ENCODE measurements around the gene SLC41A3. TPM values are rescaled to one million over a fixed set of nuclear protein-coding genes. Genes with fewer than 3 reads are reported as not detected.

SLC41A3 gene
- polyA plus RNA-seq, 2 of the 4 experiments (the other 2 are of a cell fraction), result 18.9 to 24.2 TPM

DNA sequence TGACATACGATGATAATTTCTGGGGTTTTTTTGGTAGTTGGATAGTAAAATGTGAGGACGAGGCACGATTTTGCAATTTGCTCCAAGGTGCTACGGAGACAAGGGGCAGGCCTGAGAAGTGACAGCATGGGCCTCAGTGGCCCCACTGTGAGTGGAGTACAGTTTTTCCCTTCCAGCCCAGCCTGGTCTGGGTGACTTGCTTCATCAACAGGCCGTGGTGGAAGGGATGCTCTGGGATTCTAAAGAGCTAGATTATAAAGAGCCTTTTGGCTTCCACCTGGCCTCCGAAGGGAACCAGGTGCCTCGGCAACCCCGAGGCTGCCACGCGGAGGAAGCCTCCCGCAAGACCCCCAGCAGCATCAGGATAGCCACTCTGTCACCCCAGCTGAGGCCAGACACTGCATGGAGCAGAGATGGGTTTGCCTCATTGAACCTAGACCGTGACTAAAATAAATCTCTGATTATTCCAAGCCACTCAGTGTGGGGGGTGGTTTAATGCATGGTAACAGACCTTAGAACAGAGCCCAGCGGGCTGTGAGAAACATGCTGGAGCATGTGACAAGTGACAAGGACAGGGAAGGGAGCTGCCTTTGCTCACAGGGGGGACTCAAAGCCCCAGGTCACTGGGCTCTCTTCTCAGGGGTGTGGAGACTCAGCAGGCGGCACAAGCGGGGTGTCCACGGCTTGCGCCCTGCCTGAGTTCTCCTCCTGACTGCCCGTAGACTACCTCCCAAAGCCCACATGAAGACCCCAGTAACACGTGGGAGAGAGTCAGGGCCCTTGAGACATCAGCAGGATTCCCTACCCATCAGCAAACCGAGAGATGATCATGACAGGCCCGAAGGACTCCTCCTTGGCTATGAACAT is 22.6 kb upstream of the SLC41A3 start:
- ATAC-seq, result no peak
- TF ChIP-seq FOSB (CRISPR knock-in tag; IDR thresholded peaks at IDR 0.05) (no peak), CHD2 (IDR thresholded peaks at IDR 0.05; ENCODE audit: low read length, partially characterized antibody) (no peak), ZSCAN20 (CRISPR knock-in tag; IDR thresholded peaks at IDR 0.05) (no peak), RCOR1 (IDR thresholded peaks at IDR 0.05; ENCODE audit: low read depth, low read length) (no peak), HEYL (CRISPR knock-in tag; IDR thresholded peaks at IDR 0.05) (no peak), REST (IDR thresholded peaks at IDR 0.05) (no peak), PBX3 (IDR thresholded peaks at IDR 0.05) (no peak), RFX5 (IDR thresholded peaks at IDR 0.05) (no peak), CBX8 (IDR thresholded peaks at IDR 0.05) (no peak), FOSL2 (IDR thresholded peaks at IDR 0.05) (no peak), FOSL2 (CRISPR knock-in tag; IDR thresholded peaks at IDR 0.05) (no peak), ZFP36 (IDR thresholded peaks at IDR 0.05; ENCODE audit: borderline replicate concordance, partially characterized antibody) (no peak), RAD21 (conservative IDR thresholded peaks at IDR 0.05 in 1 of 2, IDR thresholded peaks at IDR 0.05 in 1 of 2) (no peak), ELK1 (IDR thresholded peaks at IDR 0.05; ENCODE audit: low read depth, low read length) (no peak)
- H3K27ac ChIP-seq, result no peak overlapping the region
- no peaks in the 10 kb centered on the region for H3K4me1 ChIP-seq
- 57% methylated on average over 12 of the region's 21 CpGs for WGBS (ENCODE audit: missing lambda C conversion rate)
- DNase-seq (ENCODE audit: low read depth in 1 of 2, low spot score in 1 of 2), result no peak
- FAIRE-seq, result no peak
- H3K4me2 ChIP-seq, result no peak overlapping the region
- H3K4me3 ChIP-seq, result no peak overlapping the region
- ChIA-PET POLR2A (no interaction called here), CTCF (interaction anchor here (1.1 kb wide), 1 partner anchor 26 kb away, joined by 4 read pairs; no protein-coding TSS in a partner anchor)
- no peaks in the 10 kb centered on the region for H3K9me3 ChIP-seq

DNA sequence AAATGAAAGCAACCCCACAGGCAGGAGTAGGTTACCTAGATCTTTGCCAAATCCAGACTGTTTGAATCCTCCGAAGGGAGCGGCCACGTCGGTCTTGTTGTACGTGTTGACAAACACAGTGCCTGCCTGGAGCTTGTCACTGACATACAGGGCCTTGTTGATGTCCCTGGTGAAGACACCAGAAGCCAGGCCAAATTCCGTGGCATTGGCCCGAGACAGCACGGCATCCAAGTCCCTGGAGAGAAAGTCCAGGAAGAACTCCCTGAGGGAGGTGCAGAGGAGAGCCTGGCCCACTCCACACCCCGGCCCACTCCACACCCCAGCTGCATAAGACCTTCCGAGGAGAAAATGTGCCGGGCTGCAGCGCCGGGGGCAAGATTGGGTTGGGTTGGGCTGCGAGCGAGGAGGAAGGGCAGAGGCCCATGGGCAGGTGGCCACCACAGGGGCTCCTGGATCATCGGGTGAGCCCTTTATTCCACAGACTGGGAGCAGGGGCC is 21.8 kb upstream of the SLC41A3 start:
- H3K9me3 ChIP-seq, result no peaks in the 10 kb centered on the region
- H3K4me1 ChIP-seq, result no peaks in the 10 kb centered on the region
- DNase-seq (ENCODE audit: low read depth in 1 of 2, low spot score in 1 of 2) (no peak), FAIRE-seq (no peak), ATAC-seq (no peak)
- 84% methylated on average over 11 of the region's 16 CpGs for WGBS (ENCODE audit: missing lambda C conversion rate)
- CTCF ChIA-PET, result no interaction called here
- no peak overlapping the region for H3K4me3 ChIP-seq
- POLR2A ChIA-PET, result no interaction called here
- H3K4me2 ChIP-seq, result no peak overlapping the region
- no peak overlapping the region for H3K27ac ChIP-seq
- no peak for TF ChIP-seq RFX5 (IDR thresholded peaks at IDR 0.05)
- TF ChIP-seq JUN (IDR thresholded peaks at IDR 0.05), result no peak
- no peak for TF ChIP-seq KDM1A (IDR thresholded peaks at IDR 0.05; ENCODE audit: low read depth)
- TF ChIP-seq POLR2AphosphoS2 (conservative IDR thresholded peaks at IDR 0.05; ENCODE audit: low read length), result no peak
- no peak for TF ChIP-seq MAX (IDR thresholded peaks at IDR 0.05)
- TF ChIP-seq FOSB (CRISPR knock-in tag; IDR thresholded peaks at IDR 0.05), result no peak
- TF ChIP-seq, protein P1, sequence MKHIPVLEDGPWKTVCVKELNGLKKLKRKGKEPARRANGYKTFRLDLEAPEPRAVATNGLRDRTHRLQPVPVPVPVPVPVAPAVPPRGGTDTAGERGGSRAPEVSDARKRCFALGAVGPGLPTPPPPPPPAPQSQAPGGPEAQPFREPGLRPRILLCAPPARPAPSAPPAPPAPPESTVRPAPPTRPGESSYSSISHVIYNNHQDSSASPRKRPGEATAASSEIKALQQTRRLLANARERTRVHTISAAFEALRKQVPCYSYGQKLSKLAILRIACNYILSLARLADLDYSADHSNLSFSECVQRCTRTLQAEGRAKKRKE (CRISPR knock-in tag; IDR thresholded peaks at IDR 0.05; ENCODE audit: low read depth), result no peak
- TF ChIP-seq, protein P2, sequence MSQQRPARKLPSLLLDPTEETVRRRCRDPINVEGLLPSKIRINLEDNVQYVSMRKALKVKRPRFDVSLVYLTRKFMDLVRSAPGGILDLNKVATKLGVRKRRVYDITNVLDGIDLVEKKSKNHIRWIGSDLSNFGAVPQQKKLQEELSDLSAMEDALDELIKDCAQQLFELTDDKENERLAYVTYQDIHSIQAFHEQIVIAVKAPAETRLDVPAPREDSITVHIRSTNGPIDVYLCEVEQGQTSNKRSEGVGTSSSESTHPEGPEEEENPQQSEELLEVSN (IDR thresholded peaks at IDR 0.05; ENCODE audit: borderline replicate concordance, low read depth), result no peak
- TF ChIP-seq USF2 (IDR thresholded peaks at IDR 0.05), result no peak
- TF ChIP-seq, protein P3, sequence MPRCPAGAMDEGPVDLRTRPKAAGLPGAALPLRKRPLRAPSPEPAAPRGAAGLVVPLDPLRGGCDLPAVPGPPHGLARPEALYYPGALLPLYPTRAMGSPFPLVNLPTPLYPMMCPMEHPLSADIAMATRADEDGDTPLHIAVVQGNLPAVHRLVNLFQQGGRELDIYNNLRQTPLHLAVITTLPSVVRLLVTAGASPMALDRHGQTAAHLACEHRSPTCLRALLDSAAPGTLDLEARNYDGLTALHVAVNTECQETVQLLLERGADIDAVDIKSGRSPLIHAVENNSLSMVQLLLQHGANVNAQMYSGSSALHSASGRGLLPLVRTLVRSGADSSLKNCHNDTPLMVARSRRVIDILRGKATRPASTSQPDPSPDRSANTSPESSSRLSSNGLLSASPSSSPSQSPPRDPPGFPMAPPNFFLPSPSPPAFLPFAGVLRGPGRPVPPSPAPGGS (IDR thresholded peaks at IDR 0.05), result no peak
- TF ChIP-seq HOXB5 (CRISPR knock-in tag; IDR thresholded peaks at IDR 0.05), result no peak
- no peak for TF ChIP-seq CBX2 (IDR thresholded peaks at IDR 0.05; ENCODE audit: borderline replicate concordance, low read depth)
- no peak for TF ChIP-seq CHD2 (IDR thresholded peaks at IDR 0.05; ENCODE audit: low read length, partially characterized antibody)
- no peak for TF ChIP-seq NFE2L2 (conservative IDR thresholded peaks at IDR 0.05; ENCODE audit: low read length)
- TF ChIP-seq MYC (IDR thresholded peaks at IDR 0.05; ENCODE audit: borderline replicate concordance, low read length), result no peak
- no peak for TF ChIP-seq SMC3 (IDR thresholded peaks at IDR 0.05)
